WERI-Rb-1 (cell line): ENCODE measurements around the gene SMG7.

Experiments used
- DNase-seq: peaks from one replicate; pipeline ENCODE4 v3.0.0-alpha.2; 2020
- H3K27ac ChIP-seq: fragments of 250-450 bp; sonication (Bioruptor Pico); 2 replicates; pipeline ENCODE4 v1.5.1; 2020; ENCODE audit warnings: mild to moderate bottlenecking, moderate library complexity
- H3K27me3 ChIP-seq: fragments of 250-450 bp; sonication (Bioruptor Pico); 2 replicates; pipeline ENCODE4 v1.5.1; 2021; ENCODE audit warnings: mild to moderate bottlenecking, low read depth, moderate library complexity; ENCODE audit not compliant: insufficient read depth, severe bottlenecking
- H3K36me3 ChIP-seq: fragments of 250-450 bp; sonication (Bioruptor Pico); 2 replicates; pipeline ENCODE4 v1.5.1; 2020; ENCODE audit warnings: mild to moderate bottlenecking, moderate library complexity
- H3K4me3 ChIP-seq: 2 replicates; pipeline ENCODE4 v1.5.1; 2011; ENCODE audit warnings: low read depth, mild to moderate bottlenecking, control low read depth, low read length
- H3K9me3 ChIP-seq: fragments of 250-450 bp; sonication (Bioruptor Pico); 2 replicates; pipeline ENCODE4 v1.5.1; 2021; ENCODE audit warnings: mild to moderate bottlenecking, moderate library complexity; ENCODE audit not compliant: severe bottlenecking
- TF ChIP-seq, protein P1 (sequence below): IDR thresholded peaks from 2 replicates; pipeline ENCODE4 v1.5.1; 2011; ENCODE audit warnings: low read depth, mild to moderate bottlenecking, control low read depth, inconsistent platforms, low read length

The SMG7 gene

GRCh38 chr1:183583466-183583865 lies 111.2 kb downstream of the SMG7 start:
- H3K27me3 ChIP-seq: no peaks in the 10 kb centered on the region

DNA sequence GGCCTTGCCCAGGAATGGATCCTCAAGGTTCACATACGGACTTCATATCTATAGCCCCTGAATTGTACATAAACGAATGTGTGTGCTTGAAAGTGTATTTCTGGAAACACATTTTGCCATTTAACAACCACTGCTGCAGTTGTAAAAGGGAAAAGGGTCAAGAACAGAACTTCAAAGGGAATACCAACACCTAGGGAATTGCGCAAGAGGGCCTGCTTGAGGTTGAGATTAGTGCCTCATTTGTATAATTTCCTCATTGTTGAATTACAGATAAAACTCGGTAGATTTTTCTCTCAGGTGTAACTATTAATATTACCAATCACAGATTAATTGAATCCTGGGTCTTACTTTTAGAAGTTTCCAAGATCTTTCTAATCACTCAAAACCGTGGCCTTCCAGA lies 111.8 kb downstream of the SMG7 start:
- Histone ChIP-seq H3K27me3 (no peaks in the 10 kb centered on the region), H3K36me3 (no peaks in the 10 kb centered on the region), H3K9me3 (no peaks in the 10 kb centered on the region), H3K4me3 (no peak overlapping the region), H3K27ac (no peak overlapping the region)
- no peak for DNase-seq
- TF ChIP-seq, protein P1, sequence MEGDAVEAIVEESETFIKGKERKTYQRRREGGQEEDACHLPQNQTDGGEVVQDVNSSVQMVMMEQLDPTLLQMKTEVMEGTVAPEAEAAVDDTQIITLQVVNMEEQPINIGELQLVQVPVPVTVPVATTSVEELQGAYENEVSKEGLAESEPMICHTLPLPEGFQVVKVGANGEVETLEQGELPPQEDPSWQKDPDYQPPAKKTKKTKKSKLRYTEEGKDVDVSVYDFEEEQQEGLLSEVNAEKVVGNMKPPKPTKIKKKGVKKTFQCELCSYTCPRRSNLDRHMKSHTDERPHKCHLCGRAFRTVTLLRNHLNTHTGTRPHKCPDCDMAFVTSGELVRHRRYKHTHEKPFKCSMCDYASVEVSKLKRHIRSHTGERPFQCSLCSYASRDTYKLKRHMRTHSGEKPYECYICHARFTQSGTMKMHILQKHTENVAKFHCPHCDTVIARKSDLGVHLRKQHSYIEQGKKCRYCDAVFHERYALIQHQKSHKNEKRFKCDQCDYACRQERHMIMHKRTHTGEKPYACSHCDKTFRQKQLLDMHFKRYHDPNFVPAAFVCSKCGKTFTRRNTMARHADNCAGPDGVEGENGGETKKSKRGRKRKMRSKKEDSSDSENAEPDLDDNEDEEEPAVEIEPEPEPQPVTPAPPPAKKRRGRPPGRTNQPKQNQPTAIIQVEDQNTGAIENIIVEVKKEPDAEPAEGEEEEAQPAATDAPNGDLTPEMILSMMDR: no peak

More at GRCh38 chr1:183583466-183583865, 111.2 kb downstream of the SMG7 start:
- Histone ChIP-seq H3K27ac (no peak overlapping the region), H3K9me3 (no peaks in the 10 kb centered on the region), H3K4me3 (no peak overlapping the region), H3K36me3 (no peaks in the 10 kb centered on the region)
- DNase-seq: no peak
- TF ChIP-seq, protein P1: no peak

DNA sequence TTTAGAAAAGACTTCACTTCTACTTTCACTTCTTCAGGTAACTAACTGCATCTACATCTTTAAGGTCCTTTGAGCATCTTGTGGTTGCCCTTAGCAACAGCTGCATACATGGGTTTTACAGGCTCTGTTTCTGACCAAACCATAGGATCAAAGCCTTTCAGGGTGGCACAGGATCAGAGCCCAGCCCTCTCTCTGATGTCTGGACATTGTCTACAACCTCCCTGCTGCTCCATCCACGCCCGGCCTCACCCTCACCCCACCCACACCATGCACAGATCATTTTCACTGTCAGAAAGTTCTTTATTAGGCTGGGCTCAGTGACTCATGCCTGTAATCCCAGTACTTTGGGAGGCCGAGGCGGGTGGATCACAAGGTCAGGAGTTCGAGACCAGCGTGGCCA lies 112.7 kb downstream of the SMG7 start:
- no peak overlapping the region for H3K27ac ChIP-seq
- no peak overlapping the region for H3K4me3 ChIP-seq
- H3K36me3 ChIP-seq: no peaks in the 10 kb centered on the region
- DNase-seq: no peak
- H3K9me3 ChIP-seq: no peaks in the 10 kb centered on the region
- no peaks in the 10 kb centered on the region for H3K27me3 ChIP-seq
- TF ChIP-seq, protein P1: no peak

- no peaks in the 10 kb centered on the region for H3K9me3 ChIP-seq
- no peak overlapping the region for H3K27ac ChIP-seq
- H3K36me3 ChIP-seq: no peaks in the 10 kb centered on the region
- no peaks in the 10 kb centered on the region for H3K27me3 ChIP-seq
- TF ChIP-seq, protein P1: no peak
- H3K4me3 ChIP-seq: no peak overlapping the region
- no peak for DNase-seq
These were observed 114.2 kb downstream of the SMG7 start for GRCh38 chr1:183586455-183586854.

DNA sequence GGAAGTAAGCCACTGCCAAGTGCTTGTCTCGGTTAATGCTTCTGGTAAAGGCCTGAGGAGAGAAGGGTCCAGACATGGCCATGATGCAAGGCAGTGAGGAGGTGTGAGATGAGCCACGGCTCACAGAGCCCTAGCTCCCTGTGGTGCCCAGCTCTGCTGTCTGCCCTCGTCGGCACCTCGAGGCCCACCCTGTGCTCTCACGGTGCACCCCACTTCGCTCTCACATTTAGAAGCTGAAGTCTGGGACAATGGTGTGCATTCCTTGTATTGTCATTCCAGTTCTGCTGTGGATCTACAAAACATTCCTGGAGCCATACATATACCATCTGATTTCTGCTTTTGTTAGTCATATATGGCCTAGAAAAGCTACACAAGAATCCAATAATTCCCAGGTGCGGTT lies 114.6 kb downstream of the SMG7 start:
- H3K36me3 ChIP-seq: no peaks in the 10 kb centered on the region
- DNase-seq: no peak
- no peak overlapping the region for H3K4me3 ChIP-seq
- no peaks in the 10 kb centered on the region for H3K27me3 ChIP-seq
- no peaks in the 10 kb centered on the region for H3K9me3 ChIP-seq
- H3K27ac ChIP-seq: no peak overlapping the region
- TF ChIP-seq, protein P1: no peak

- H3K27me3 ChIP-seq: no peaks in the 10 kb centered on the region
- H3K9me3 ChIP-seq: no peaks in the 10 kb centered on the region
- no peak overlapping the region for H3K27ac ChIP-seq
- H3K4me3 ChIP-seq: no peak overlapping the region
- H3K36me3 ChIP-seq: no peaks in the 10 kb centered on the region
- DNase-seq: no peak
- TF ChIP-seq, protein P1: no peak
These were observed 116.5 kb downstream of the SMG7 start for GRCh38 chr1:183588827-183589226.
